K562 (cell line): ENCODE results near the gene HSD17B1. TPM values are rescaled to one million over a fixed set of nuclear protein-coding genes. Genes with fewer than 3 reads are reported as not detected.

ENCODE experiments used
- FOXK2 ChIP-seq, 2 experiments: fragments of 450-650 bp; IDR thresholded peaks in 1 of 2; conservative IDR thresholded peaks in 1 of 2; 2 replicates each; pipeline ENCODE4 v1.6.1; 2016; ENCODE audit warnings: low read depth in 2 of 2, mild to moderate bottlenecking in 1 of 2
- GTF2F1 ChIP-seq: IDR thresholded peaks from 2 replicates; pipeline ENCODE4 v1.6.1; 2011; ENCODE audit warnings: low read depth, low read length, improper control_type of control experiment
- HCFC1 ChIP-seq: IDR thresholded peaks from 2 replicates; pipeline ENCODE4 v1.6.1; 2012; ENCODE audit warnings: low read depth, low read length, improper control_type of control experiment
- HDAC8 ChIP-seq: fragments of 450-650 bp; IDR thresholded peaks from 2 replicates; pipeline ENCODE4 v1.6.1; 2016; ENCODE audit warnings: mild to moderate bottlenecking, missing genetic modification characterization, moderate library complexity, missing compliant biosample characterization
- ILK ChIP-seq: fragments of 450-650 bp; IDR thresholded peaks from 2 replicates; pipeline ENCODE4 v1.6.1; 2016; ENCODE audit warnings: missing genetic modification characterization, low read depth, mild to moderate bottlenecking, missing compliant biosample characterization, moderate library complexity, borderline replicate concordance
- MIER1 ChIP-seq: fragments of 450-650 bp; IDR thresholded peaks from 2 replicates; pipeline ENCODE4 v1.6.1; 2016; ENCODE audit warnings: antibody characterized with exemption, mild to moderate bottlenecking, low read depth
- NELFE ChIP-seq: IDR thresholded peaks from 2 replicates; pipeline ENCODE4 v1.6.1; 2011; ENCODE audit warnings: mild to moderate bottlenecking; ENCODE audit not compliant: insufficient read depth, insufficient read length
- PTRF ChIP-seq: fragments of 450-650 bp; IDR thresholded peaks from 2 replicates; pipeline ENCODE4 v1.6.1; 2016; ENCODE audit warnings: mild to moderate bottlenecking, missing genetic modification characterization, missing compliant biosample characterization
- RBM14 ChIP-seq: fragments of 200-400 bp; formaldehyde crosslinking; IDR thresholded peaks from 2 replicates; pipeline ENCODE4 v1.6.1; 2018; ENCODE audit warnings: low read depth, mild to moderate bottlenecking, low read length, moderate library complexity, borderline replicate concordance; ENCODE audit not compliant: insufficient read depth
- SMAD4 ChIP-seq: fragments of 250-450 bp; sonication (Bioruptor Pico); conservative IDR thresholded peaks from 2 replicates; pipeline ENCODE4 v1.8.0; 2021; ENCODE audit warnings: inconsistent platforms, mild to moderate bottlenecking, moderate library complexity
- SRSF7 ChIP-seq: fragments of 200-400 bp; formaldehyde crosslinking; optimal IDR thresholded peaks from 2 replicates; pipeline ENCODE3; 2017; ENCODE audit warnings: mild to moderate bottlenecking, low read depth, low read length
- TAL1 ChIP-seq: fragments of 450-650 bp; IDR thresholded peaks from 2 replicates; pipeline ENCODE4 v1.6.1; 2016; ENCODE audit warnings: mild to moderate bottlenecking
- YBX1 ChIP-seq: fragments of 450-650 bp; IDR thresholded peaks from 2 replicates; pipeline ENCODE4 v1.7.1; 2016; ENCODE audit warnings: mild to moderate bottlenecking
- ZBTB7A ChIP-seq: IDR thresholded peaks from 2 replicates; pipeline ENCODE4 v1.6.1; 2011; ENCODE audit warnings: low read depth, mild to moderate bottlenecking, low read length, moderate library complexity, borderline replicate concordance; ENCODE audit not compliant: control insufficient read depth
- ZNF780A ChIP-seq: fragments of 250-450 bp; sonication (Bioruptor Pico); IDR thresholded peaks from 2 replicates; pipeline ENCODE4 v1.5.0; 2021; ENCODE audit warnings: mild to moderate bottlenecking
- polyA plus RNA-seq, 8 experiments: library from polyadenylated mRNA; depleted of rRNA in 4 of 8; stranded (reverse) in 5 of 8; unstranded in 3 of 8; fragments of >200 nt; fragmentation: Nextera tagmentation in 2 of 8; fragmentation: Illumina TruSeq in 1 of 8; extraction: Ambion mirVana in 2 of 8; extraction: Trizol in 1 of 8; gene quantifications; 2 replicates each; pipeline versions ENCODE4 v1.2.1 to v1.2.3, GENCODE V29; 2011 to 2014; ENCODE audit warnings: inconsistent platforms in 1 of 8, missing spikeins in 1 of 8
- total RNA-seq, 7 experiments: library from RNA; depleted of rRNA in 6 of 7; stranded (reverse); fragments of >200 nt in 6 of 7; fragmentation: Illumina TruSeq in 2 of 7; extraction: Trizol in 2 of 7; gene quantifications; 2 replicates each; pipeline versions ENCODE4 v1.2.1 to v1.2.3, GENCODE V29; 2011 to 2021; ENCODE audit warnings: low replicate concordance in 1 of 7
- TF ChIP-seq, protein P1 (sequence below): fragments of 150-350 bp; conservative IDR thresholded peaks from 2 replicates; pipeline ENCODE4 v1.6.1; 2014; ENCODE audit warnings: low read length
- TF ChIP-seq, protein P2 (sequence below): fragments of 250-450 bp; sonication (Bioruptor Pico); IDR thresholded peaks from 2 replicates; pipeline ENCODE4 v1.5.1; 2021; ENCODE audit warnings: mild to moderate bottlenecking
- TF ChIP-seq, protein P3 (sequence below): fragments of 250-450 bp; sonication (Bioruptor Pico); IDR thresholded peaks from 2 replicates; pipeline ENCODE4 v1.4.0; 2020; ENCODE audit warnings: mild to moderate bottlenecking, moderate library complexity
- TF ChIP-seq, protein P4 (sequence below): fragments of 450-650 bp; IDR thresholded peaks from 2 replicates; pipeline ENCODE4 v1.6.1; 2014; ENCODE audit warnings: low read depth, mild to moderate bottlenecking, moderate library complexity, borderline replicate concordance

HSD17B1 gene
- total and polyA plus RNA-seq, 9 of the 15 experiments (the other 6 are each of a cell fraction or from before 2014, with no cell fraction given), result 0.55 to 21.1 (median 3.6) TPM

DNA sequence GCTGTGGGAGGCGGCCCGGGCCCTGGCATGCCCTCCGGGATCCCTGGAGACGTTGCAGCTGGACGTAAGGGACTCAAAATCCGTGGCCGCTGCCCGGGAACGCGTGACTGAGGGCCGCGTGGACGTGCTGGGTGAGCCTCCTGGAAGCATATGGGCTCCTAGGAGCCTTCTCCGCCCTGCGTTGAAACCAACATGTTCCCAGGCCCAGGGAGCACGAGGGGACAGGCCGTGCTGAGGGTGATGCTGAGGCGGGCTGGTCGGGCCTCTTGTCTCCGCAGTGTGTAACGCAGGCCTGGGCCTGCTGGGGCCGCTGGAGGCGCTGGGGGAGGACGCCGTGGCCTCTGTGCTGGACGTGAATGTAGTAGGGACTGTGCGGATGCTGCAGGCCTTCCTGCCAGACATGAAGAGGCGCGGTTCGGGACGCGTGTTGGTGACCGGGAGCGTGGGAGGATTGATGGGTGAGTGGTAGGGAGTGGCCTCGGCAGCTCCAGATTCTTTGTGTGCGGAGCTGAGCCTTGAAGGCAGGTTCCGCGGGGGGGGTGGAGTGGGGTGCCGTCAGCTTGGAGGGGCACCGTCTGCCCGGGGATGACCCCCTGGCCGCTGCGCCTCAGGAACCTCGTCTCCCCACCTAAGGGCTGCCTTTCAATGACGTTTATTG, 567 bp downstream of the HSD17B1 start (continued):
- TF ChIP-seq, protein P1, sequence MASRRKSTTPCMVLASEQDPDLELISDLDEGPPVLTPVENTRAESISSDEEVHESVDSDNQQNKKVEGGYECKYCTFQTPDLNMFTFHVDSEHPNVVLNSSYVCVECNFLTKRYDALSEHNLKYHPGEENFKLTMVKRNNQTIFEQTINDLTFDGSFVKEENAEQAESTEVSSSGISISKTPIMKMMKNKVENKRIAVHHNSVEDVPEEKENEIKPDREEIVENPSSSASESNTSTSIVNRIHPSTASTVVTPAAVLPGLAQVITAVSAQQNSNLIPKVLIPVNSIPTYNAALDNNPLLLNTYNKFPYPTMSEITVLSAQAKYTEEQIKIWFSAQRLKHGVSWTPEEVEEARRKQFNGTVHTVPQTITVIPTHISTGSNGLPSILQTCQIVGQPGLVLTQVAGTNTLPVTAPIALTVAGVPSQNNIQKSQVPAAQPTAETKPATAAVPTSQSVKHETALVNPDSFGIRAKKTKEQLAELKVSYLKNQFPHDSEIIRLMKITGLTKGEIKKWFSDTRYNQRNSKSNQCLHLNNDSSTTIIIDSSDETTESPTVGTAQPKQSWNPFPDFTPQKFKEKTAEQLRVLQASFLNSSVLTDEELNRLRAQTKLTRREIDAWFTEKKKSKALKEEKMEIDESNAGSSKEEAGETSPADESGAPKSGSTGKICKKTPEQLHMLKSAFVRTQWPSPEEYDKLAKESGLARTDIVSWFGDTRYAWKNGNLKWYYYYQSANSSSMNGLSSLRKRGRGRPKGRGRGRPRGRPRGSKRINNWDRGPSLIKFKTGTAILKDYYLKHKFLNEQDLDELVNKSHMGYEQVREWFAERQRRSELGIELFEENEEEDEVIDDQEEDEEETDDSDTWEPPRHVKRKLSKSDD, result no peak
- TF ChIP-seq NELFE (no peak), HCFC1 (peak; percentile 54), HDAC8 (tag) (no peak), TAL1 (no peak), ILK (tag) (no peak), ZBTB7A (no peak), PTRF (tag) (no peak), ZNF780A (CRISPR knock-in tag) (no peak), FOXK2 (conservative IDR thresholded peaks at IDR 0.05 in 1 of 2, IDR thresholded peaks at IDR 0.05 in 1 of 2; ENCODE audit: low read depth in 2 of 2) (peak; percentile 21 to 55; a peak in 1 of 4 replicates), MIER1 (no peak), SMAD4 (CRISPR knock-in tag) (peak; percentile 74), YBX1 (no peak), SRSF7 (no peak), GTF2F1 (no peak), RBM14 (no peak)
- TF ChIP-seq, protein P2, sequence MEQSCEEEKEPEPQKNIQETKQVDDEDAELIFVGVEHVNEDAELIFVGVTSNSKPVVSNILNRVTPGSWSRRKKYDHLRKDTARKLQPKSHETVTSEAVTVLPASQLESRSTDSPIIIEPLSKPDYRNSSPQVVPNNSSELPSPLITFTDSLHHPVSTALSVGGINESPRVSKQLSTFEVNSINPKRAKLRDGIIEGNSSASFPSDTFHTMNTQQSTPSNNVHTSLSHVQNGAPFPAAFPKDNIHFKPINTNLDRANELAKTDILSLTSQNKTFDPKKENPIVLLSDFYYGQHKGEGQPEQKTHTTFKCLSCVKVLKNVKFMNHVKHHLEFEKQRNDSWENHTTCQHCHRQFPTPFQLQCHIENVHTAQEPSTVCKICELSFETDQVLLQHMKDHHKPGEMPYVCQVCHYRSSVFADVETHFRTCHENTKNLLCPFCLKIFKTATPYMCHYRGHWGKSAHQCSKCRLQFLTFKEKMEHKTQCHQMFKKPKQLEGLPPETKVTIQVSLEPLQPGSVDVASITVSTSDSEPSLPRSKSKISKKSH (CRISPR knock-in tag), result no peak
- TF ChIP-seq, protein P3, sequence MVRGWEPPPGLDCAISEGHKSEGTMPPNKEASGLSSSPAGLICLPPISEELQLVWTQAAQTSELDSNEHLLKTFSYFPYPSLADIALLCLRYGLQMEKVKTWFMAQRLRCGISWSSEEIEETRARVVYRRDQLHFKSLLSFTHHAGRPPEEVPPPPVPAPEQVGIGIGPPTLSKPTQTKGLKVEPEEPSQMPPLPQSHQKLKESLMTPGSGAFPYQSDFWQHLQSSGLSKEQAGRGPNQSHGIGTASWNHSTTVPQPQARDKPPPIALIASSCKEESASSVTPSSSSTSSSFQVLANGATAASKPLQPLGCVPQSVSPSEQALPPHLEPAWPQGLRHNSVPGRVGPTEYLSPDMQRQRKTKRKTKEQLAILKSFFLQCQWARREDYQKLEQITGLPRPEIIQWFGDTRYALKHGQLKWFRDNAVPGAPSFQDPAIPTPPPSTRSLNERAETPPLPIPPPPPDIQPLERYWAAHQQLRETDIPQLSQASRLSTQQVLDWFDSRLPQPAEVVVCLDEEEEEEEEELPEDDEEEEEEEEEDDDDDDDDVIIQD (CRISPR knock-in tag), result no peak
- TF ChIP-seq, protein P4, sequence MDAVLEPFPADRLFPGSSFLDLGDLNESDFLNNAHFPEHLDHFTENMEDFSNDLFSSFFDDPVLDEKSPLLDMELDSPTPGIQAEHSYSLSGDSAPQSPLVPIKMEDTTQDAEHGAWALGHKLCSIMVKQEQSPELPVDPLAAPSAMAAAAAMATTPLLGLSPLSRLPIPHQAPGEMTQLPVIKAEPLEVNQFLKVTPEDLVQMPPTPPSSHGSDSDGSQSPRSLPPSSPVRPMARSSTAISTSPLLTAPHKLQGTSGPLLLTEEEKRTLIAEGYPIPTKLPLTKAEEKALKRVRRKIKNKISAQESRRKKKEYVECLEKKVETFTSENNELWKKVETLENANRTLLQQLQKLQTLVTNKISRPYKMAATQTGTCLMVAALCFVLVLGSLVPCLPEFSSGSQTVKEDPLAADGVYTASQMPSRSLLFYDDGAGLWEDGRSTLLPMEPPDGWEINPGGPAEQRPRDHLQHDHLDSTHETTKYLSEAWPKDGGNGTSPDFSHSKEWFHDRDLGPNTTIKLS, result no peak
